ENCODE measurements around the gene KCNK5.

- TF ChIP-seq CTCF (IDR thresholded peaks at IDR 0.05; ENCODE audit: extremely low read depth in 1 of 2, insufficient read depth in 1 of 2, low read depth in 1 of 2, low read length in 2 of 2) (no peak), JUN (IDR thresholded peaks at IDR 0.05; ENCODE audit: borderline replicate concordance, insufficient read depth, insufficient read length, low read depth) (no peak), POLR2AphosphoS5 (IDR thresholded peaks at IDR 0.05; ENCODE audit: insufficient read depth, low read depth, low read length) (no peak), POLR2A (IDR thresholded peaks at IDR 0.05; ENCODE audit: low read depth, low read length) (no peak)
Observed at GRCh38 chr6:39224523-39225182, 4.6 kb downstream of the KCNK5 start.
